OCI-LY1 (cell line): ENCODE measurements around the gene MEFV.

Source experiments
- H2AFZ ChIP-seq: fragments of 200-600 bp; sonication (generic), shearing (Covaris generic); 2 replicates; pipeline ENCODE4 v1.6.0; 2014; ENCODE audit warnings: antibody characterized with exemption, mild to moderate bottlenecking, low read length
- H3F3A ChIP-seq: fragments of 200-600 bp; sonication (generic), shearing (Covaris generic); 2 replicates; pipeline ENCODE4 v1.6.0; 2014; ENCODE audit warnings: mild to moderate bottlenecking, antibody characterized with exemption, low read length, moderate library complexity; ENCODE audit not compliant: insufficient read depth
- H3K27ac ChIP-seq: fragments of 200-600 bp; sonication (generic); 2 replicates; pipeline ENCODE4 v1.5.1; 2014; ENCODE audit warnings: low read length, mixed run types, mild to moderate bottlenecking, low read depth; ENCODE audit not compliant: poor library complexity, severe bottlenecking
- H3K27me3 ChIP-seq: fragments of 200-600 bp; sonication (generic); 2 replicates; pipeline ENCODE4 v1.6.0; 2014; ENCODE audit warnings: antibody characterized with exemption, mild to moderate bottlenecking, low read length, moderate library complexity; ENCODE audit not compliant: insufficient read depth
- H3K36me3 ChIP-seq: fragments of 200-600 bp; sonication (generic); 2 replicates; pipeline ENCODE4 v1.6.1; 2014; ENCODE audit warnings: mild to moderate bottlenecking, antibody characterized with exemption, low read length, moderate library complexity, mixed read lengths; ENCODE audit not compliant: insufficient read depth
- H3K4me1 ChIP-seq: fragments of 200-600 bp; sonication (generic); 2 replicates; pipeline ENCODE4 v1.5.1; 2014; ENCODE audit warnings: mild to moderate bottlenecking, low read length, moderate library complexity; ENCODE audit not compliant: insufficient read depth, severe bottlenecking
- H3K4me2 ChIP-seq: fragments of 200-600 bp; sonication (generic), shearing (Covaris generic); 2 replicates; pipeline ENCODE4 v1.6.1; 2014; ENCODE audit warnings: low read length
- H3K4me3 ChIP-seq: fragments of 200-600 bp; sonication (generic); 2 replicates; pipeline ENCODE4 v1.5.1; 2014; ENCODE audit warnings: low read length, low read depth, mild to moderate bottlenecking, mixed read lengths; ENCODE audit not compliant: poor library complexity, severe bottlenecking
- H3K79me2 ChIP-seq: fragments of 200-600 bp; shearing (Covaris generic); 2 replicates; pipeline ENCODE4 v1.6.1; 2016; ENCODE audit warnings: mixed run types, low read length, mixed read lengths; ENCODE audit not compliant: insufficient read depth
- H3K9ac ChIP-seq: fragments of 200-600 bp; sonication (generic), shearing (Covaris generic); 2 replicates; pipeline ENCODE4 v1.6.1; 2014; ENCODE audit warnings: mild to moderate bottlenecking, low read length, mixed read lengths
- H3K9me2 ChIP-seq: fragments of 200-600 bp; sonication (generic), shearing (Covaris generic); 2 replicates; pipeline ENCODE4 v1.6.1; 2014; ENCODE audit warnings: low read depth, mild to moderate bottlenecking, low read length, mixed read lengths
- H3K9me3 ChIP-seq: fragments of 200-600 bp; shearing (Covaris generic); 2 replicates; pipeline ENCODE4 v1.6.1; 2014; ENCODE audit warnings: low read length, mixed read lengths
- H4K20me1 ChIP-seq: fragments of 200-600 bp; sonication (generic), shearing (Covaris generic); 2 replicates; pipeline ENCODE4 v1.6.0; 2016; ENCODE audit warnings: mild to moderate bottlenecking, low read length; ENCODE audit not compliant: insufficient read depth
- EZH2 ChIP-seq: fragments of 200-600 bp; sonication (generic), shearing (Covaris generic); IDR thresholded peaks from 2 replicates; pipeline ENCODE4 v1.8.0; 2017; ENCODE audit warnings: borderline replicate concordance, mixed run types, mild to moderate bottlenecking, antibody characterized with exemption, low read length, moderate library complexity, mixed read lengths
- TF ChIP-seq, protein P1 (sequence below): fragments of 200-600 bp; sonication (generic), shearing (Covaris generic); IDR thresholded peaks from 2 replicates; pipeline ENCODE4 v1.5.1; 2017; ENCODE audit warnings: mild to moderate bottlenecking, antibody characterized with exemption, low read length, moderate library complexity, mixed read lengths

MEFV gene

DNA sequence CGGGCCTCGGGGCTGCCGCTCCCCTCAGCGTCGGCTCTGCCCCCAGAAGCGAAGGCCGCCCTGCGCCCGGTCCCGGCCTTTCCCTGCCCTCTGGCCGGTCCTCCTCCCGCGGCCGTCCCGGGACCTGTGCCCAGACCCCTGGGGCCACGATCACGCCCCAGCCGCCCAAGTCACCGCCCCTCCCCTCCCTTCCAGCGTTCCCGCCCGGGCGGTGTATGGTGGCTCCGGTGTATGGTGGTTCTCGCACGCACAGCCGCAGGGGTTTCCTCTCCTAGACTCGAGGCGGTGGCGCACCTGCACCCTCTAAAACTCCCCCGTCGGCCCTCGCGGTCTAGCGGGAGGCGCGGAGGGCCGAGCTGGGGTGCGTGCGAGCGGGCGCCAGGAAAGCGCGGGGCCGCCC is 38.8 kb upstream of the MEFV start:
- no peak overlapping the region for H3K4me2 ChIP-seq
- H3F3A ChIP-seq, result no peaks in the 10 kb centered on the region
- no peaks in the 10 kb centered on the region for H3K4me1 ChIP-seq
- peaks cover 62% of the 10 kb centered on the region for H3K9me3 ChIP-seq
- H3K9ac ChIP-seq, result no peak overlapping the region
- H3K27ac ChIP-seq, result no peak overlapping the region
- no peaks in the 10 kb centered on the region for H3K27me3 ChIP-seq
- no peak overlapping the region for H3K4me3 ChIP-seq
- no peaks in the 10 kb centered on the region for H3K9me2 ChIP-seq
- no peak overlapping the region for H2AFZ ChIP-seq
- H3K36me3 ChIP-seq, result peaks cover 60% of the 10 kb centered on the region
- no peaks in the 10 kb centered on the region for H3K79me2 ChIP-seq
- H4K20me1 ChIP-seq, result no peaks in the 10 kb centered on the region
- TF ChIP-seq EZH2, result no peak
- TF ChIP-seq, protein P1, sequence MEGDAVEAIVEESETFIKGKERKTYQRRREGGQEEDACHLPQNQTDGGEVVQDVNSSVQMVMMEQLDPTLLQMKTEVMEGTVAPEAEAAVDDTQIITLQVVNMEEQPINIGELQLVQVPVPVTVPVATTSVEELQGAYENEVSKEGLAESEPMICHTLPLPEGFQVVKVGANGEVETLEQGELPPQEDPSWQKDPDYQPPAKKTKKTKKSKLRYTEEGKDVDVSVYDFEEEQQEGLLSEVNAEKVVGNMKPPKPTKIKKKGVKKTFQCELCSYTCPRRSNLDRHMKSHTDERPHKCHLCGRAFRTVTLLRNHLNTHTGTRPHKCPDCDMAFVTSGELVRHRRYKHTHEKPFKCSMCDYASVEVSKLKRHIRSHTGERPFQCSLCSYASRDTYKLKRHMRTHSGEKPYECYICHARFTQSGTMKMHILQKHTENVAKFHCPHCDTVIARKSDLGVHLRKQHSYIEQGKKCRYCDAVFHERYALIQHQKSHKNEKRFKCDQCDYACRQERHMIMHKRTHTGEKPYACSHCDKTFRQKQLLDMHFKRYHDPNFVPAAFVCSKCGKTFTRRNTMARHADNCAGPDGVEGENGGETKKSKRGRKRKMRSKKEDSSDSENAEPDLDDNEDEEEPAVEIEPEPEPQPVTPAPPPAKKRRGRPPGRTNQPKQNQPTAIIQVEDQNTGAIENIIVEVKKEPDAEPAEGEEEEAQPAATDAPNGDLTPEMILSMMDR, result no peak

DNA sequence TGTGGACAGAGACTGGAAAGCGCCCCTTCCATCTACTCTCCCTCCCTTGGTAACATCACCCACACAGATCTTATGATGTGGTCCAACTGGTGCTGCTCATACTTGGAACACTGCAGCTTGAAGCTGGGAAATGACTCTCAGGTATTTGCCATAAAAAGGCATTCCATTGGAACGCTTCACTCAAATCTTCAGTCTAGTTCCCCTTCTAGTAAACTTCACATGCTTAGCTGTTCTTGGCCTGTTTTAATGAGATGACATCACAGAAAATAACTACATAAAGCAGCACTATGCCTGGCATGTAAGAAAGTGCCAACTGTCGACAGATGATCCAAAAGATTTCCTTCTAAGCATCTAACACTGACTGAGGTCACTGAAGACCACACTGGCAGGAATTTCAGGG is 36.2 kb upstream of the MEFV start:
- H3K4me2 ChIP-seq, result no peak overlapping the region
- H3K4me3 ChIP-seq, result no peak overlapping the region
- H3K9me2 ChIP-seq, result no peaks in the 10 kb centered on the region
- no peaks in the 10 kb centered on the region for H4K20me1 ChIP-seq
- H3F3A ChIP-seq, result no peaks in the 10 kb centered on the region
- peaks cover 63% of the 10 kb centered on the region for H3K9me3 ChIP-seq
- peaks cover 75% of the 10 kb centered on the region for H3K36me3 ChIP-seq
- H3K9ac ChIP-seq, result no peak overlapping the region
- H3K27ac ChIP-seq, result no peak overlapping the region
- H3K27me3 ChIP-seq, result no peaks in the 10 kb centered on the region
- H3K79me2 ChIP-seq, result no peaks in the 10 kb centered on the region
- no peak for TF ChIP-seq EZH2
- TF ChIP-seq, protein P1, result no peak
- H2AFZ ChIP-seq, result no peak overlapping the region
- no peaks in the 10 kb centered on the region for H3K4me1 ChIP-seq

DNA sequence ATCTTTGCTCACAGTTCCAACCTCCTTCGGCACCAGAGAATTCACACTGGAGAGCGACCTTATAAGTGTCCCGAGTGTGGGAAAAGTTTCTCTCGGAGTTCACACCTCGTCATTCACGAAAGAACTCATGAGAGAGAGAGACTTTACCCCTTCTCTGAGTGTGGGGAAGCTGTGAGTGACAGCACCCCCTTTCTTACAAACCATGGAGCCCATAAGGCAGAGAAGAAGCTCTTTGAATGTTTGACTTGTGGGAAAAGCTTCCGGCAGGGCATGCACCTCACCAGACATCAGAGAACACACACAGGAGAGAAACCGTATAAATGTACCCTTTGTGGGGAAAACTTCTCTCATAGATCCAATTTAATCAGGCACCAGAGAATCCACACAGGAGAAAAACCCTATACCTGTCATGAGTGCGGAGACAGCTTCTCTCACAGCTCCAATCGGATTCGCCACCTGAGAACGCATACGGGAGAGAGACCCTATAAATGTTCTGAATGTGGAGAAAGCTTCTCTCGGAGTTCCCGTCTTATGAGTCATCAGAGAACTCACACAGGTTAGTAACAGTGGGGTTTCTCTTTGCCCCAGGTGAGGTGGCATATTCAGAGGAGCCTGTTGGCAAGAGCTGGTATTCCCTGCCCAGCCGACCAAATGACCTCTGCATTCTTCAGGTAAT is 33.7 kb upstream of the MEFV start:
- Histone ChIP-seq H3K4me2 (no peak overlapping the region), H3K9me3 (peaks cover 64% of the 10 kb centered on the region), H3F3A (no peaks in the 10 kb centered on the region), H2AFZ (no peak overlapping the region), H3K27me3 (no peaks in the 10 kb centered on the region), H3K79me2 (peaks cover 13% of the 10 kb centered on the region), H3K27ac (no peak overlapping the region), H3K9ac (no peak overlapping the region), H3K4me1 (peaks cover 2% of the 10 kb centered on the region), H3K9me2 (no peaks in the 10 kb centered on the region), H3K4me3 (no peak overlapping the region), H4K20me1 (no peaks in the 10 kb centered on the region), H3K36me3 (peaks cover 93% of the 10 kb centered on the region)
- no peak for TF ChIP-seq EZH2
- TF ChIP-seq, protein P1, result no peak
